Putamen (tissue), 1 donor: Measurements from ENCODE around the gene SSRP1.
"Not testable (repeated sequence)": the region's sequence is repeated elsewhere in the genome, so short reads cannot be mapped to it uniquely, and the experiment has no call there.

Experiments used
- DNase-seq: peaks from one replicate; pipeline ENCODE4 v3.0.0-alpha.2; 2016; ENCODE audit warnings: low spot score

SSRP1 gene

DNA sequence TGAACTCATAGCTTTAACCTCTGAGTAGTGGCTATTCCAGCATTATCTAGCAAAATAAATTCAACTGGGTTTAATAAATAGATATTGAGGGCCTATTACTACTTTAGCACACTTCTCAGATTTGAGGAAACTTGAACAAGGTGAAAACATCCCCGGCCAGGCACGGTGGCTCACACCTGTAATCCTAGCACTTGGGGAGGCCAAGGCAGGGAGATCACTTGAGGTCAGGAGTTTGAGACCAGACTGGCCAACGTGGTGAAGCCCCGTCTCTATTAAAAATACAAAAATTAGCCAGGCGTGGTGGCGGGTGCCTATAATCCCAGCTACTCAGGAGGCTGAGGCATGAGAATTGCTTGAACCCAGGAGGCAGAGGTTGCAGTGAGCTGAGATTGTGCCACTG, 1.2 kb upstream of the SSRP1 start:
- DNase-seq: not testable (repeated sequence)

DNA sequence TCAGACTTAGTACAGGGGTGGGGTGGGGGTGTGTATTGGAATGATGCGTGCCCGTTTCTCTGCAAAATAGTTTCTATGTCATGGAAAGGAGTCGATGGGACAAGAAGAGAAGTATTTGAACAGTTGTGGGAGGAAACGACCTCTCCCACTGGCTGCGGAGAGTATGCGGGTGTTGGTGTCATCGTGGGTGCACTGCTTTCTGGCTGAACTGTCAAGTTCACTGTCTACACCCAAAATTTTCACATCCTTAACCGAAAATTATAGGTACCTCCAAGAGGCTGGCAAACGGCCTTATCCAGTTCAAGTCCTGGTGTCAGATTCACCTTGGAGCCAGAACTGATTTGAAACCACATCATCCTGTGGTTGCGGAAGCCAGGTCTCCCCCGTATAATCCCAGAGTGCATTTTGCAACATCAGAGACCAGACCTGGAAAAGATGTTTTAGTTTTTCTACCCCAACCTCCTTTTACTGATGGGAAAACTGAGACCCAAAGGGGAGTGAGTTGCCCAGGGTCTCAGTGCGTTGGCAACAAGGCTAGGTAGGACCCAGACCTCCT, 497 bp upstream of the SSRP1 start:
- no peak for DNase-seq

DNA sequence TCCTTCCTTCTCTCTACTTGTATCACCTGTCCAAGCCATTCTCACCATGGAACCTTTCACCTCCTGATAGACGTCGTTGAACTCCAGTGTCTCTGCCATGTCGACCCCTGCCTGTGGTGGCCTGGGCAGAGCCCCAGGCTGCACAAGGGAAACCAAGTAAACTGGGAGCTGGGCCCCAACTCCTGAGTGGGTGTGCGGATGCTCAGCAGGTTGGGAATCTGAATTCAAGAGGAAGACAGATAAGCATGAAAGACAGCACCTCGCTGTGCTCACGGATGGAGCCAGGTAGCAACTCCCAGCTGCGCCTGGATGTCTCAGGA, 709 bp downstream of the SSRP1 start:
- no peak for DNase-seq

DNA sequence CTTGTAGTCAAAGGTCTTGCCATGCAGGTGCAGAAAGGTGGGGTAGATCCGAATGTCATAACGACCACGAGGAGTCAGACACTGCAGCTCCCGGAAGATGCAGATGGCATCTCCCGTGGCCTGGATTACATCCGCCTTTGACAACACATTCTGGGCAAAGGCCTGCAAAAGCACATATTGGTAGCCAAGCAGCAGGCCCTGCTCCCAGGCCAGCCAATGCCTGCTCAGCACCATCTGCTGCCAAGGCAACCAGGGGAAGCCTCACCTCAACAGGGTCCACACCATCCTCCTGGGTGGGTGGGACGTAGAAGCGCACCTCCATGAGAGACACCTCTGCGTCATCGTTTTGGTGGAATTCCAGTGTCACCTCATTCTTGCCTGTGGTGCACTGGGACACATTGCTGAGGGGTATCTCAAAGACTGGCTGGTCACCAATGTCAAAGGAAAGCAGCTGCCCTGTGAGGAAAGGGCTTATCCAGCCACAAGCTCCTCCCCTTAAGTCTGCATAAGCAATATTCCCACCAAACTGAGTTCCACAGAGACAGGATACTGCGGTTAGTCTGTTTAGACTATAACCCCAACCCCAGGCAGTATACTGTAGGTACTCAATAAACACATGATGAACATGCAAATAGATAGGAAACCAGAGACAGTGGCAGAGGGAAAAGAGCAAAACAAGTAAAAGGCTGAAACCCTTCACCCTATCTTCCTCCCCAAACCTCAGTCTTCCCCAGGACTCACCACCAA, 2.8 kb downstream of the SSRP1 start:
- DNase-seq: no peak

DNA sequence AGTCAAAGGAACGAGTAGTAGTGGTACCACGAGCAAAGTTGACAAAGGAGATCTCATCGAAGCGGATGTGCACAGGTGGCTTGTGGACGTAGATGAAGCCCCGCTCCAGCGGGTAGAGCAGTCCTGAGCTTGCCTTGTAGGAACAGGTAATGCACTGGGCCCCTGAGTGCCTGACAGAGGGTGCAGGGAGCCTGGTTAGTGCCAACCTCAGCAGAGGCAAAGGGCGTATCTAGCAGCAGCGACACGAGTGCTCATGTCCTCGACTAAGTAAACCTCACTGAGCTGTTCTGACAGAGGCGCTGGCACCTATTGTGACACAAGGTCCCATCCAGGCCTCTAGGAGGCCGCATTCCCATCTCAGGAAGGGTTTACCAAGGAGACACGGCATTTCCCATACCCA, 4.0 kb downstream of the SSRP1 start:
- DNase-seq: no peak

DNA sequence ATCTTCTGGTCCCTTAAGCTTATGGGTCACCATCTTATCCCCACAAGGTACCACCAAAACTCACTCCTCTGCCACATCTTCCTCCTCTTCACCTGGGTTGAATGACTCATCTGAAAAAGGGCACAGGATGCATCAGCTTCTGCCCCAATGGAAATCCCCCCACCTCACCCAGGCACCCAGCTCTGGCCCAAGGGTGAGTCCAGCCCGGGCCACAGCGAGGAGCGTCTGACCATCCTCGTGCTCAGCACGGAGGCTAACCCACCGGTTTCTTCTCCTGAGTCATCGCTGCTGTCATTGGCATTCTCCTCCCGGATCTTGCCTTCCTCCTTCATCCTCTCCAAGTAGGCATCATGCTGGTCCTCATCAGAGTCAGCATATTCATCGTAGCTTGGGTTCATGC, 5.7 kb downstream of the SSRP1 start:
- no peak for DNase-seq

DNA sequence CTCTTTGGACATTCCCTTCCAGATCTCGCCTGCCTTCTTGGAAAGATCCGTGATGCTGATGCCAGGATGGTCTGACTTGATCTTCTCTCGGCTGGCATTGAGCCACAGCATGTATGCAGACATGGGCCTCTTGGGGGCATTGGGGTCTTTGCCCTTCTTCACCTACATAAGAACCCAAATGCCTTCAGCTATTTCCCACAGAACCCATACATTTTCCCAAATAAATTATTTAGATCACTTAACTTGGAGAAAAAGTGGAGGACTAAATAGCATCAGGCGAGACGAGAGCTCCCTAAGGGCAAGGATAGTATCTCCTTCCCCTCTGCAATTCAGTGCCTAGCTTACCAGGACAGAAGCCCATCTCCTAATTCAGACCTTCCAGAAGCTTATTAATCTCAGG, 8.0 kb downstream of the SSRP1 start:
- no peak for DNase-seq

DNA sequence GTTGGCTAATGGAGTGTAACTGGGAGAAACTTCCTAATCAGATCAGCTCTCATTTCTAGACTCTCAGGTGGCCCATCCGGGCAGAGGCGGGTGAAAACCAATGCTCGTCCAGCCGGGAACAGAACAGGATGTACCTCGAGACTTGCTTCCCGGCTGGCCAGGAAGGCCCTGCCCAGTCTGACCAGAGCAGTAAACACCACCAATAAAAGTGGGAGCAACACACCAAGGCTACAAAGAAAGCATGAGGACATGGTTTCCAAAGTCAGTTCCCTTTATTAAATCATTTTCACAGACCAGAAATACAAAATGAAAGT, 10.0 kb downstream of the SSRP1 start:
- DNase-seq: no peak

DNA sequence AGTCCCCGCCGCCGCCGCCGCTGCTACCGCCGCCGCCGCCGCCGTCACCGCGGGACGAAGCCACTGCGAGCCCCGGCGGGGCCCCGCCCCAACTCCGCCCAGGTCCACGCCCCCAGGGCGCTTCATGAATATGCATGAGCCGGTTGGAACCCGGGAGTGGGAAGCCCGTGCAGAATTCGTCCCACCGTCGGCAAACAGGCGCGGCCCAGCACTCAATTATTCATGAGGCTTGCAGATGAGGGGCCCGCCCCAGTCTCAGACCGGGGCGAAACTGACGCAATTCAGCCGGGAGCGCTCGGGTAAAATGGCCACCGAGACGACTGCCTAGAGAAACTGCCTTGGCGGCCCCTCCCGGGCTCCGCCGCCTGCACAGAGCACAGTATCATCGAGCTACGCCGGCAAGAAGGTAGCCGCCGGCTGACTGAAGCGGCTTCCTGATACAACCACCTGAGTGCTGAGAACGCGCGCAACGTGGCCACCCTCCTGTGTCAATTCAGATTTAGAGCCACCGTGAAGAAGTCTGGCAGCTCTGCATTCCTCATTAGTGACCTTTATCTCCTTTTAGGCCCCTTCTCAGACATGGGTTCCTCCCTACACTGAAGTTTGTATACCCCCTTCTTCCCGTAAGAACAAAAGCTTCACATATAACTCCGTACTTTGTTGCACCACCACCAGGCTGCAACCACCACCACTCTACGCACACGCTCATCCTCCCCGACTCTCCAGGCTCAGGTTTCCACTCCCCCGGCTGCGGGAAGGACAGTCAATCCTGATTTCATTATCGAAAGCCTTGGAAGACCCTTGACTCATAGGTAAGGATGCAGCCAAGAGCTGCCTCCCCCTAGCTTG, 10.6 kb downstream of the SSRP1 start, which contains the start of gene TNKS1BP1:
TSS of gene TNKS1BP1 (minus strand) at position 67 of the 849 bp plus-strand sequence. CDS start 3,067 bp downstream, outside the sequence.
- peak; percentile 95 for DNase-seq

DNA sequence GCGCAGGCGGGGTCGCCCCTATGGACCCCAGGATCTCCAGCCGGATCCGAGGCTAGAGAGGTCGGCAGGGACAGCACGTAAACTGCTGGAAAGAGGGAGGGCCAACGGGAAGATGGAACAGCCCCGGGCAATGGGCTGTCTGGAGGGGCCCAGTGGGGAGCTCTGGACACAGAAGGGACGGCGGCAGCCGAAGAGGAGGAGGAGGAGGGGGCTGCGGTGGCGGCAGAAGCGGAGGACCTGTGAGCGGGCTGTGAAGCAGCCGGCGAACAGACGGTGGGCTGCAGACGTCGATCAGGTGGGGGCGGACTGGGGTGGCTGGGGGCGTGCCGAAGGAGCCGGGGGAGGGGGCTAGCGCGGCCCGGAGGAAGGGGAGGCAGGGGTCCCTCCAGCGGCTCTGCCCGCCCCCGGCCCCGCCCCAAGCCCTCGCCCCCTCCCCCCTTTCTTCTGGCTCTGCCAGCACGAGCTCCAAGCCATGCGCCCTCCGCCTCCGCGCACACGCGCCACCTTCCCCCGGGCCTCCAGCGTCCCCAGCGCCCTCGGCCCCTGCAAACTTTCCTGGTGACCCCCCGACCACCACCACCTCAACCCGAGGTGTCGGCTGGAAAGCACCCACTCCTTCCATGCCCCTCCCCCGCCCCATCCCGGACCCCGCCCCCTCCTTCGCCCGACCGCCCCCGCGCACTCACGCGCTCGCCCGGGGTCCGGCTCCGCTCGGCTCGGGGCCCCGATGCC, 11.4 kb downstream of the SSRP1 start:
- no peak for DNase-seq

DNA sequence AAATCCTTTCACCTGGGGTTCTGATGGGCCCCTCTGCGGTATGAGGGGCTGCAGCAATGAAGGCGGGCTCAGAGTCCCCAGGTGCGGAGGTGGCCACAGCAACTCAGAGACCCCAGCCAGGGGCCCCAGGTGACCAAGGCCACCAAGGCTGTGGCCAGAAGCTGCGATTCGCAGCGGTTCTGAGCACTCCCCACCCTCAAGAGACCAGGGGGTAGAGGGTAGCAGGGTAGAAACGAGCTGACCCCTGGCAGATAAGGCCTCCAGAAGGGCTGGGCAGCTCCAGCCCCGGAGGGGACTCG, 11.9 kb downstream of the SSRP1 start:
- no peak for DNase-seq

DNA sequence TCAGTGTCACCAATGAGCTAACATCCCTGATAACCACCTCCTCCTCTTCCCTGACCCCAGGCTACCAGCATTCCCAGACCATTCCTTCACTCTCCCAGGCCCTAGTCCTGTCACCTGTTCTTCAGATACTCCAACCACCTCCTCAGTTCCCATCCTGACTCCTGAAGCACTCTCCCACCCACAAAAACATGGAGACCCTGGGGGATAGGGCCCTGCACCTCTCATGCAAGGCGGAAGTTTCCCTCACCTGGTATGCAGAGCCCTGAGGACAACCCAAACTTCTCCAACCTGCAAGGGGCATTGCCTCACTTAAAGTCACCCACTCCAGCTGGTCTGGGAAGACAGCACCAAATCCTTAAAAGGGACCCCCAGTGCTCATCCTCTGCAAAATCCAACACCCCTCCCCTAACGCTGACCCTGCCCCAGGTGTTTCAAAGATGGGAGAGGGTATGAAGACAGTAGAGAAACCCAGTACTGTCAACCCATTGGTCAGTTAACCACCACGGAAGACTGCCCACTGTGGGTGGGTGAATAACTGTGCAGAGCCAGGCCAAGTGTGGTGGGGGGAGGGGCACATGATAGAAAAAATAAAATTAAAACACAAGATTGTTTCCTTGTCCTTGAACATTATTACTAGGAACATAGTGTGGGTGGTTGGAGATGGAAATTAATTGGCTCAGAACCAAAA, 12.4 kb downstream of the SSRP1 start:
- no peak for DNase-seq

DNA sequence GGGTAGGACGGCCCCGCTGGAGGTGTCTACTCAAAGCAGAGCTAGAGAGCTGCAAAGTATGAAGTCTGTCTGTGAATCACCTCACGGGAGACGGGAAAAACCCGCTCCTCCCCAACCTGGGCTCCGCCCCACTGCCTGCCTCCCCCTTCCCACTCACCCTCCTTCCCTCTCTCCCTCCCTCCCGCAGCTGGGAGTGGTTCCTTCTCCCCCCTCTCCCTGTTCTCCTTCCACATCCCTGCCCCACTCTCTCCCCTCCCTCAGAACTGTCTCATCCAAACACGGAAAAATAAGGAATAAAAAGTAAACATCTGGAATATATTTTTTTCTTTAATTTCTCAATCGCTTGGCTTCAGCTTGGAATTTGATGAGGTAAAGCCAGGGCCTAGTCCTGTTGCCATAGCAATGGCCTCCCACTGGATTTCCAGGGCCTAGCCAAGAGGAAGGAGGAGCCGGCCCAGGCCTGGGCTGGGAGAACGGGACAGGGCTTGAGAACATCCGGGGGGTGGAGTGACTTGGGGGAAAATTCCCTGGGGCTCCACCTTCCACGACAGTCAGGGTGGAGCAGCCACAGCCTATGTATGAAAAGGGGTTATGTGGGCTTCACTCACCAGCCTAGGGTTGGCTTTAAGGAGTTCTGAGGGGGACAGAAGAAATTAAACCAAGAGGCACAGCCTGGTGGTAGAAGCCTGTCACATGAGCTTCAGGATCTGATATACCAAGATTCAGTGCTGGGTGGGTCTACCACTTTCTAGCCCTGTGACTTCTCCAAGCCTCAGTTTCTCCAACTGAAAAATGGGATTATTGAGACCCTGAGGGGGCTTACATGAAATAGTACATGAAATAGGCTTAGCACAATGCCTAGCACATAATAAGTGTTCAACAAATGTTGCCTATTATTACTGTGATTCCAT, 13.2 kb downstream of the SSRP1 start:
- peak; percentile 75 for DNase-seq

DNA sequence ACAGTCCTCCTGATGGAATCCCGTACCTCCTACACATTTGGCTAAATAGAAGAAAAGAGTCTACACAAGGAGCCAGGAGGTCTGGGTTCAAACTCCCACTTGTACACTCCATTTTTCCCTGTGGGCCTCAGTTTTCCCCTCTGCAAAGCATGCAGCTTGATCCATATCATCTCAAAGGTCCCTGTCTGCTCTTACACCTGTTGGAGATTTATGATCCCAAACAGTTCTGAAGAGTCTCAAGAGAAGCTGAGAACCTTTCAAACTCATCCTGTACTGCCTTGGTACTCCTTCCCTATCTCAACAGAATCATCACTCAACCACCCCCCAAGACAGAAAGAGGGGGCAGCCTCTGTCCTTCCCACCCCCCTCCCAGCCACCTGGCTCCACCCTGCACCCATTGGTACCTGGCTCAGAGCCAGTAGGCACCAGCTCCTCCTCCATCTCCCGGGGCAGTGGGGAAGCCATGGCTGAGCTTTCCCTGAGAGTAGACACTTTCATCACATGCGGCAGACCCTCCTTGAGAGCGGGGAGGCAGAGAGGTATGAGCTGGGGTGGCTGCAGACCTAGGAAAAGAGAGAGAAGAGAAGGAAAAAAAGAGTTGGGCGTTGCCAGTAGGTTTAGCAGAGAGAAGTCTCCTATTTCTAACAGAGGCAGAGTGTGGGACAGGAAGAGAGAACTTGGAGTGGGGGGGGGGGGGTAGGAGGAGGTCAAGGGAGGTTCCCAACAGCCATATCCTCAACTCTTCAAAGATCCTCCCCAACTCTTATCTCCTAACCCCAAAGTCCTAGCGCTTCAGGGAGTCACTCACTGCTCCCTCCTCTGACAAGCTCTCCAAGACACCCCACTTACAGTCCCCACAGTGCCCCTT, 14.1 kb downstream of the SSRP1 start:
- no peak for DNase-seq

DNA sequence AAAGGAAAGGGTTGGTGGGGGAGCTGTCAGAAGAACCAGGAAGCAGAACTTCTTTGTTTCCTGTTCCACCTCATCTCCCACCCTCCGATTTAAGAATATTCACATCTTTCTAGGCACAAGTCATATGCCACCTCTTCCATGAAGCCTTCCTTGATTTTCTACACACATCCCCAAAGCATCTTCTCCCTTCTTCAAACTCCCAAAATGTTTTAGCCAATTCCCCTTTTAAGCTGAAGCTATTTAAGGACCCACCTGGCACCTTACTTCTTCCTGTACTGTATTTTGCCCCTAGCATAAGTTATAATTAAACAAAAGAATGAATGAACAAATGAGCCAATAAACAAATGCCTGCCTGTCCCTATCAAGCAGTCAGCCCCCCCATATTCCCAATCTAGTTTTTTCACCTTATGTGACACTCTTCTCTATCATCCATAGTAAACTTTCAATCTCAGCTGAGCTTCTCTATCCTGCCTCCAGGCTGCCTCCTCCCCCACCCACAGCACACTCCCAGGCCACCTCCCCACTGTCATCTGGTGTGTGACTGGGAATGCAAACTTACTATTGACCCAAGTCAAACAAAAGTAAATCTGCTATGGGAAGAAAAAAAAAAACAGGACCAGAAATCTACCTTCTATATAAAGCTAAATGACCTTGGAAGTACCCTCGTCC, 14.8 kb downstream of the SSRP1 start:
- no peak for DNase-seq

DNA sequence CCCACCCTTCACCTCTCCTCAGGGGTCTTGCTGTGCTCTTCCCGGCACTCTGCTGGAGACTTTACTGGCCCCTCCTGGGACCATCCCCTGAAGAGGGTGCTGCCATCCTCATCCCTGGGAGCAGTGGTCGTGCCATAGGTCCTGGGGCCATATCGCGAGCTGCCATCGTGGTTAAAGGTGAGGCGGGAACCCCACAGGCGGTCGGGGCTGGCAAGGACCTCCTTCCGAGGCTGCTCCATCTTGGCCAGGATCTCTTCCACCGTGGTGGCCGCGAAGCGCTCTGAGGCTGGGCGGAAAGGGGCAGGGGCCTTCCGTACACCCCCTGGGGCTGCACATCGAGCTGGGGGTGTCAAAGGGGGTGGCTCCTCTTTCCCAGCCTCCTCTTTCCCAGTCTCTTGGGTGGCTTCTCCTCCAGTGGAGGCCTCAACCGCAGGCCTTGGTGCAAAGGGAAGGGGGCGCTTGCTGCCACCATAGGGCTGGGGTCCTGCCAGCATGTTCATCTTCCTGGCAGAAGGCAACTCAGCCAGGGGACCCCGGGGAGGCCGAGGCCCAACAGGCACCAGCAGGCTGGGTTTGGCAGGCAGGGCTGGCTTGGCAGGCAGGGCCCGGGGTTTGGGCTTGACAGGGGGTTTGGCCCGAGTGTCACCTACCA, 15.5 kb downstream of the SSRP1 start:
- no peak for DNase-seq

DNA sequence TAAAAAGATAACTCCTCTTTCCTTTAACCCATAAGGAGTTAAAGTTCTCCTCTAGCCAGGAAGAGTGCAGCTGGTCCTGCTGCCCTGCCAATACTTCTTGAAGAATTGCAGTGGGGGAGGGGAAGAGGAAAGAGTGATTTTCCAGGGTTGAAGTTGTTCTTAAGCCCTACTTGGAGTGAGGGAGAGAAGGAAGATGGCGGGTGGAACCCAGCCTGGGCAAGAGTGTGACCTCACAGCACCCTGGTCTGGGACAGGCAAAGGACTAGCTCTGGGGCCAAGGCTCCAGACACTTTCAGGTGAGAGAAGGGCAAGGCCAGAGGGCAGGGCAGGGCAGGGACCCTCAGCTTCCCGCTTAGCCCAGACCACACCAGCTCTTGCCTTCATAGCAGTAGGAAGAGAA, 17.5 kb downstream of the SSRP1 start:
- no peak for DNase-seq

DNA sequence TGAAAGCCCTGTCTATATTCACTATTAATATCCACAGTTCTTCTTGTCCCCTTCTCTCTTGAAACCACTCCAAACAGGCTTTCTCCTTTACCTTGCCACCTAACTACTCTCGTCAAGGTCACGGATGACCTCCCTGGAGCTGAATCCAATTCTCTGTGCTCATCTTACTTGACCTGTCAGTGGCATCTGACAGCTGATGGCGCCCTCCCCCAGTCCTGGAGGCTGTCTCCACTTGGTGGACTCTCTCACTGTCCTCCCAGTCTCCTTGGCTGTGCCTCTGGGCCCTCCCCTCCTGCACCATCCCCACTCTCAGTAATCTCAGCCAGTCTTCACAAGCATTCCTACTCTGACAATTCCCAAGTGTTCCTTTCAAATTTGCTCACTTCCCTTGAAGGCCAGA, 19.7 kb downstream of the SSRP1 start:
- no peak for DNase-seq

DNA sequence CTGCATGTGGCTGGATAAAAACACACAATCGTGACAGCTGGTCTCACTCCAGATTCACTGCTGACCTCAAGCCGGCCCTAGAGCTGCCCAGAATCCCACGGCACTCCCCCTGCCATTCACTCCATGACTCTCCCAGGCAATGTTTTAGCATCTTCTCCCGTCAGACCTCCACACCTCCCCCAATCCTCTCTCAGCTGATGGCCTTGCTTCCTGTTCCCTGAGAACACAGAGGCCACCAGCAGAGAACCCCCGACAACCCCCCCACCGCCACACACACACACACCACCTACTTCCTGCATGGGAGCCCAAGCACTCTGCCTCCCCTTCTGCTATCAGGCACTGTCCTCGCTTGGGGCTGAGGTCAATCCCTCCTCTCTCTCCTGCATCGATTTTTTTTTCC, 20.2 kb downstream of the SSRP1 start:
- DNase-seq: no peak
